GM18519 (cell line): Measurements from ENCODE around the gene NR3C2.
"Not testable (repeated sequence)": the region's sequence is repeated elsewhere in the genome, so short reads cannot be mapped to it uniquely, and the experiment has no call there.

Source experiments
- ATAC-seq: cut with Tn5 transposase; IDR thresholded peaks from one replicate; pipeline ENCODE4 v1.9.1; 2021; ENCODE audit warnings: mild to moderate bottlenecking, moderate library complexity; ENCODE audit not compliant: unreplicated experiment, low FRiP score

NR3C2 gene

GRCh38 chr4:148089624-148090023, 352.6 kb downstream of the NR3C2 start:
- ATAC-seq, result no peak

DNA sequence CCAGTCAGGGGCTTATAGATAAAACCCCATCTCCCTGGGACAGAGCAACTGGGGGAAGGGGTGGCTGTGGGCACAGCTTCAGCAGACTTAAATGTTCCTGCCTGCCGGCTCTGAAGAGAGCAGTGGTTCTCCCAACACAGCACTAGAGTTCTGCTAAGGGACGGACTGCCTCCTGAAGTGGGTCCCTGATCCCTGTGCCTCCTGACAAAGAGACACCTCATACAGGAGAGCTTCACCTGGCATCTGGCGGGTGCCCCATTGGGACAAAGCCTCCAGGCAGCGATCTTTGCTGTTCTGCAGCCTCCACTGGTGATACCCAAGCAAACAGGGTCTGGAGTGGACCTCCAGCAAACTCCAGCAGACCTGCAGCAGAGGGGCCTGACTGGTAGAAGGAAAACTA, 359.1 kb downstream of the NR3C2 start:
- ATAC-seq, result not testable (repeated sequence)

DNA sequence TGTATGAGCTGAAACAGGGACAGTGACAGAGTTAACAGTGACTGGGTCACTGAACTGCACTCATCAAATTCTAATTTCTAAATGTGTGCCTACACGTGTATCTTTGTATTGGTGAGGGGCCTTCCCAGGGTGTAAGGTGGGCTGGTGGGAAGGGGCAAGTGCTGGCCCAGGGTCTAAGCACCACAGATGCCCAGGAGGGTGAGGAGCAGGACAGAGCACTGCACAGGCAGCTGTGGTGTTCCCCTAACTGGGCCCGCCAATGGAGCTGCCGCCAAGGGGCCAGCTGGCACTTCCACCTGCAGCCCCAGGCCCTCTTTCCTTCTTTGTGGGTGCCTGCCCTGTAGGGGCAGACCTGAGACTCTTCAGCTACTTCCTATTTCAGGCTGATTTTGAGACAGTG, 360.5 kb downstream of the NR3C2 start:
- ATAC-seq, result no peak

- ATAC-seq, result no peak
Measured at GRCh38 chr4:148081267-148081666, 360.9 kb downstream of the NR3C2 start.

GRCh38 chr4:148079961-148080360, 362.3 kb downstream of the NR3C2 start:
- no peak for ATAC-seq

GRCh38 chr4:148078061-148078460, 364.2 kb downstream of the NR3C2 start:
- no peak for ATAC-seq

DNA sequence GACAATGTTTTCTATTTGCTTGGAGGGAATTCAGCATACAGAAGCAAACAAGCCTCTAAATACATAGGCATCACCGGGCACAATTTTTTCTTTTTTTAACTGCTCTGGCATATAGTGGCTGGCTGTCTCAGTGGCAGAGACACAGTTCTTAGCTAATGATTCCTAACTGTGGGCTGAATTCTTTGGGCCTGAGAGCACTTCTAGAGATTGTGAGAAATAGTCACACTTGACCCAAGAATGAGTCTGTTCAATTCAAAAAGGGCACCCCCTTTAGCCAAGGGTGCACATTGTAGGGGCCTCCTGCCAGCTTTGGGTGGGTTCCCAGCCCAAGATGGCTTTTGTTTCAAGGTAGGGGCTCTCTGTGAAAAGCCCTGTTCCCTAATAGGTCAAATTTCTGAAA, 364.6 kb downstream of the NR3C2 start:
- ATAC-seq, result no peak

GRCh38 chr4:148076964-148077363, 365.2 kb downstream of the NR3C2 start:
- no peak for ATAC-seq

DNA sequence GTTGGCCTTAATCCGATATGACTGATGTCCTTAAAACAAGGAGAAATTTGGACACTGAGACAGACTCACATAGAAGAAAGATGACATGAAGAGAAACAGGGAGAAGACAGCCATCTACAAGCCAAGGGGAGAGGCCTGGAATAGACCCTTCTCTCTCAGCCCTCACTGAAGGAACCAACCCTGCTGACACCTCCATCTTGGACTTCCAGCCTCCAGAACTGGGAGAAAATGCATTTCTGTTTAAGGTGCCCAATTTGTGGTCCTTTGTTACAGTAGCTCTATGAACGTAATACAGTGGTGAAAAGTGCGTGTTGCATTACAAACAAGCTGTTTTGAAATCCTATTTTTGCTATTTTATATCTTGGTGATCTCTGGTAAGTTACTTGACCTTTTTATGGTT, 366.8 kb downstream of the NR3C2 start:
- no peak for ATAC-seq

DNA sequence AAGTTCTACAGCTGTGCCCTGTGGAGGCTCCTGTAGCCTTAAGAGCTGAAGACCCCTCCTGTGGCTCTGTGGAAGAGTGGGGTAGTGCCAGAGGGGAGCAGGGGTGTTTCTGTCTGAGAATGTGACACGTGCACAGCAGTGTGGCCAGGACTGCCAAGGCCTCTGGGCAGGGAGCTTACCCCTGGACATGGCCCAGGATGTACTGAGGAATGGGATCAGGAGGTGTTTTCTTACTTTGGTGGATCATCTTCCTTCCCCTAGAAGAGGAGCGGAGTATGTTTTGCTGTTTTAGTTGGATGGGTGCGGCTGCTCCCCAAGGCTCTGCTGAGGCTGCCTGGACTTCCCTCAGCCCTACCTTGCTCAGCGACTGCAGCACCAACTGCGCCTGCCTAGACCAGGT, 367.8 kb downstream of the NR3C2 start:
- no peak for ATAC-seq

GRCh38 chr4:148073349-148073748, 368.9 kb downstream of the NR3C2 start:
- no peak for ATAC-seq

DNA sequence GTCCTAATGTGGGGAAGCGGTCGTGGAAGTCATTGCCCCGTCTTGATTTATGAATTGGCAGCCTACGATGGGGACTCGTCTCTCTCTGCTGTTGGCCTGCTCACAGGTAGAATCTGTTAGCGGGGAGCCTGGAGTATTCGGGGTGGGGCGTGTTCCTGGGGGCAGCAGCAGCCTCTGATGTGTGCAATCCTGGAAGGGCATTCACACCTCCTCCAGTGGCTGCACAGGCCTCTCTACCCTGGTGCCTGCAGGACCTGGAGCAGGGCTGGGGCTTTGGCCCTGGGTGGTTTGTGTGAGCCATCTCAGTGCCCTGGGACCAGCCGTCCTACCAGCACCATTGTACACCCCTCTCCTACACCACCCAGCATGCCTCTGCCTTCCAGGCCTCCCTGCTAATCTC, 369.4 kb downstream of the NR3C2 start:
- ATAC-seq, result no peak

DNA sequence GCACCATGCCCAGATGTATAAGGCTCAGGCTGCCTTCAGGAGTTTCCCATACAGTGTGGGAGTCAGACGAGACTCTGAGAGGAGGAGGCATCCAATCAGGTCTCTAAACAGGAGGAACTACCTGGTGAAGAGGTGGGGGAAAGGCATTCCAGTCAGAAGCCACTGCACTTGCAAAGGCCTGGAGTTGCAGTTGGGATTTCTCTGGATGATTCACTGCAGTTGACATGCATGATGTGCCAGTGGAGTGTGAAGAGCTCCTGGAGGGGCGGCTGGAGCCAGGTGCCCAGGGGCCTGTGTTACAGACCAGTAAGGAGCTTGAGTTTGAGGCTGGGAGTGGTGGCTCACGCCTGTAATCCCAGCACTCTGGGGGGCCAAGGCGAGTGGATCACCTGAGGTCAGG, 371.2 kb downstream of the NR3C2 start:
- no peak for ATAC-seq

GRCh38 chr4:148069895-148070178, 372.4 kb downstream of the NR3C2 start:
- no peak for ATAC-seq

DNA sequence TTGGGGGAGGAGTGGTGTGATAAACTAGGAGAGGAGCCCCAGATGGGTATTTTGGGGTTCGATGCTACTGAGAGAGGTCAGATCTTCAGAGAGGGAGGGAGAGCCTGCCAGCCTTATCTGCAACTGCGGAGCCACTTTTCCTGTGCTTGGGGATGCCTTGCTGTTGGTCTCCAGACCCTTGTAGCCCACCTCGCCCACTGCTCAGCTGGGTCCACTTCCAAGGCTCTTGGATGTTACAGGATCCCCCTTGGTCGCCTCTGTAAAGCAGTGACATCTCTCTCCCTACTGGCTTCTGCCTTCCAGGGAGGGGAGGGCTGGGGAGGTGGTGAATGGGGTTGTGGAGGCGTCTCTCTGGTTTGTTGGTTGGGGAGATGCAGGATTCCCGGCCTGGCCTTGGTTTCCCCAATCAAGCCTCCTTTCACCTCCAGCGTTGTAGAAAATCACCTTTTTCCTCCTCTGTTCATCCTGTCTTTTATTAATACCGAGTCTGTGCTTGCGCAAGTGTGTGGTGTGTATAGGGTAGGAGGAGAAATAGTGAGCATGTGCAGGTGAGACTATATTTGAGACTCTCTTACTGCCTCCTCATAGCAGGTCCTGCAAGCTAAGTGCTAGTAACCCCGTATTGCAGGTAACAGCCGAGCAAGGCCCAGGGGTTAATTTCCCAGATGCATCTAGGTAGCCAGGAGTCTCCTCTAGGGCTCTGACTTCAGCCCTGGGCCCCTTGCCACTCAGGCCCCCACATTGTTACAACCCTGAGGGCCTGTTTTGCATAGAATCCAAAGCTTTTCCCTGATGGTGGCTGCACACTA, 372.9 kb downstream of the NR3C2 start:
- ATAC-seq, result no peak

GRCh38 chr4:148068065-148068911, 373.9 kb downstream of the NR3C2 start:
- ATAC-seq, result no peak

- ATAC-seq, result no peak
Measured at GRCh38 chr4:148067301-148067916, 374.8 kb downstream of the NR3C2 start.

GRCh38 chr4:148065075-148065474, 377.1 kb downstream of the NR3C2 start:
- ATAC-seq, result no peak

- ATAC-seq, result no peak
Measured at GRCh38 chr4:148064451-148064850, 377.8 kb downstream of the NR3C2 start.

DNA sequence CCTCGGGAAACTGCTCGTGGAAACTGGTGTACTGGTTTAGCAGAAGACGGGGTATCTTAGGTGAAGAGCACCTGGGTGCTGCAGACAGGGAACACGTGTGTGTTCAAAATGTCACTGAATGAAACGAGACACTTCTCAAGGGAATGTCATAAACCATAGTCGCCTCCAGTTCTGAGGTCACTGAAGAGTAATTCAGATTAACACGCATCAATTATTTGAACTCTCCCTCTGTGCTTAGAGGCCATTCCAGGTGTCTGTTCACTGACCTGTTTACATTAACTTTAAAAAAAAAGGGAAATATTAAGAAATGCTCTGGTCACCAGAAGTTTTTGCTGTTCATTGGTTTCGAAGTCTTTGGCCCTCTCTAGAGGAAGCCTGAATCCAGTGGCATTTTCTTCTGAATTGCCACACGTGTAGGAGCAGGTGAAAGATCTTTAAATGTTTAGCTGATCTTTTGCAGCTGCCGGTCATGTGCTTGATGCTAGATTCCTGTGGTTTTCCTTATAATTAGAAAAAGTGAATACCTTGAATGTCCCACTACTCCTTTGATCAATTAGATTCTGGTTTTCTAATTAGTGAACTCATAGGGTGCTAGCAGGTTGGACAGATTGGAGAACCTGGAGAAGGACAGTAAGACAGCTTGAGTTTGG, 379.8 kb downstream of the NR3C2 start:
- ATAC-seq, result no peak

- ATAC-seq, result no peak
Measured at GRCh38 chr4:148061795-148062194, 380.4 kb downstream of the NR3C2 start.
